Airway epithelial cell (primary cell): ENCODE results near the gene AKR1C1. TPM values are rescaled to one million over a fixed set of nuclear protein-coding genes. Genes with fewer than 3 reads are reported as not detected.

ENCODE experiments used
- total RNA-seq: library from RNA; depleted of rRNA; stranded (reverse); fragments of >200 nt; gene quantifications from 2 replicates; pipeline ENCODE4 v1.2.3, GENCODE V29; 2015

Gene AKR1C1
- total RNA-seq, result 49.7 and 63.3 TPM in 2 replicates

GRCh38 chr10:4962876-4963814 is at the start of gene AKR1C1:
AKR1C1 (plus strand) TSS chr10:4963415; CDS start chr10:4963445, 30 bp downstream.

GRCh38 chr10:5003127-5004029 is 40.2 kb downstream of the AKR1C1 start, which contains the start of gene AKR1C2:
AKR1C2 (minus strand) TSS chr10:5003857; CDS start chr10:5003835, 22 bp downstream.

Other genes starting within 250 kb of the AKR1C1 start
- 1.1 and 1.4 TPM in 2 replicates for gene AKR1E2, start 137.2 kb upstream of the AKR1C1 start, total RNA-seq
- gene AKR1C2, start 40.4 kb downstream of the AKR1C1 start, total RNA-seq, result 167 and 181 TPM in 2 replicates
- 36.9 and 38.8 TPM in 2 replicates for gene AKR1C3, start 131.0 kb downstream of the AKR1C1 start, total RNA-seq
- gene AKR1C8, start 221.7 kb downstream of the AKR1C1 start, total RNA-seq, result not detected in 2 replicates
- not detected in 2 replicates for gene AKR1C4, start 233.4 kb downstream of the AKR1C1 start, total RNA-seq